ENCODE measurements around the gene FPR3.
"Not testable (repeated sequence)": the region's sequence is repeated elsewhere in the genome, so short reads cannot be mapped to it uniquely, and the experiment has no call there.

FPR3 gene

GRCh38 chr19:51794885-51795490 lies at the start of gene FPR3:
TSS of gene FPR3 (plus strand) at chr19:51795157. CDS start at chr19:51823749, 28,592 bp downstream.
- FAIRE-seq: no peak

GRCh38 chr19:51746731-51747130 lies 48.2 kb upstream of the FPR3 start:
- no peak for FAIRE-seq

GRCh38 chr19:51749979-51750378 lies 45.0 kb upstream of the FPR3 start:
- no peak for FAIRE-seq

- no peak for FAIRE-seq
These were observed 44.4 kb upstream of the FPR3 start for GRCh38 chr19:51750400-51751094.

- FAIRE-seq: no peak
These were observed 43.3 kb upstream of the FPR3 start, which contains the start of gene FPR1 for GRCh38 chr19:51751655-51752054. TSS of gene FPR1 (minus strand) at chr19:51751878. CDS start at chr19:51746994, 4,884 bp downstream.

GRCh38 chr19:51754109-51754508 lies 40.8 kb upstream of the FPR3 start:
- FAIRE-seq: no peak

GRCh38 chr19:51754770-51755169 lies 40.2 kb upstream of the FPR3 start:
- no peak for FAIRE-seq

GRCh38 chr19:51755571-51755970 lies 39.4 kb upstream of the FPR3 start:
- FAIRE-seq: no peak

- FAIRE-seq: no peak
These were observed 34.1 kb upstream of the FPR3 start, which contains the start of gene FPR2 for GRCh38 chr19:51760697-51761356. TSS of gene FPR2 (plus strand) at chr19:51761180. CDS start at chr19:51768659, 7,479 bp downstream.

- FAIRE-seq: no peak
These were observed 33.3 kb upstream of the FPR3 start for GRCh38 chr19:51761696-51762095.

- FAIRE-seq: no peak
These were observed 29.9 kb upstream of the FPR3 start for GRCh38 chr19:51765086-51765485.

- no peak for FAIRE-seq
These were observed 28.5 kb upstream of the FPR3 start for GRCh38 chr19:51766461-51766860.

GRCh38 chr19:51771376-51772130 lies 23.4 kb upstream of the FPR3 start:
- no peak for FAIRE-seq

- no peak for FAIRE-seq
These were observed 22.0 kb upstream of the FPR3 start for GRCh38 chr19:51772977-51773376.

- FAIRE-seq: not testable (repeated sequence)
These were observed 18.4 kb upstream of the FPR3 start for GRCh38 chr19:51776561-51776960.

GRCh38 chr19:51777570-51778462 lies 17.1 kb upstream of the FPR3 start:
- FAIRE-seq: no peak

GRCh38 chr19:51779181-51779580 lies 15.8 kb upstream of the FPR3 start:
- no peak for FAIRE-seq

- no peak for FAIRE-seq
These were observed 15.3 kb upstream of the FPR3 start for GRCh38 chr19:51779703-51780102.

- no peak for FAIRE-seq
These were observed 14.7 kb upstream of the FPR3 start for GRCh38 chr19:51780270-51780669.

- no peak for FAIRE-seq
These were observed 13.0 kb upstream of the FPR3 start for GRCh38 chr19:51781999-51782398.

GRCh38 chr19:51783372-51783771 lies 11.6 kb upstream of the FPR3 start:
- no peak for FAIRE-seq

Data from colon (tissue), 2 donors.